ENCODE results near the gene CADPS2.

DNA sequence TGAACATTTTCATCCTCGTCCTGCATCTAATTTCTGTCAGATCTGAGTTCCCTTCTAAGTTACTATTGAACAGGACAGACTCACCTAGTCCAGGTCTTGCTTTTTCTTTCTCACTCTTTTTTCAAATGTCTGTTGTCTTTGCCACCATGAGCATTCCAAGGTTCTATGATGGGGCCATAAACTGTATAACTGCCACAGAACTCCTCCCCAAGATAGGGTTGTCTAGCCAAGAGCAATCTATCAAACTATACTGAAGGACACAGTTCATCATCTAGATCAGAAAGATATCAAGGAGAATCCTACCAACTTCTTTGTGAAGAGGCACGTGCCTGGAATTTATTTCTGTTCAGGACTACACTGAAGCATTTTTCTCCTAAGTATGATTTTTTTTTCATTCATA is 531.6 kb downstream of the CADPS2 start:
- TF ChIP-seq, protein P1, sequence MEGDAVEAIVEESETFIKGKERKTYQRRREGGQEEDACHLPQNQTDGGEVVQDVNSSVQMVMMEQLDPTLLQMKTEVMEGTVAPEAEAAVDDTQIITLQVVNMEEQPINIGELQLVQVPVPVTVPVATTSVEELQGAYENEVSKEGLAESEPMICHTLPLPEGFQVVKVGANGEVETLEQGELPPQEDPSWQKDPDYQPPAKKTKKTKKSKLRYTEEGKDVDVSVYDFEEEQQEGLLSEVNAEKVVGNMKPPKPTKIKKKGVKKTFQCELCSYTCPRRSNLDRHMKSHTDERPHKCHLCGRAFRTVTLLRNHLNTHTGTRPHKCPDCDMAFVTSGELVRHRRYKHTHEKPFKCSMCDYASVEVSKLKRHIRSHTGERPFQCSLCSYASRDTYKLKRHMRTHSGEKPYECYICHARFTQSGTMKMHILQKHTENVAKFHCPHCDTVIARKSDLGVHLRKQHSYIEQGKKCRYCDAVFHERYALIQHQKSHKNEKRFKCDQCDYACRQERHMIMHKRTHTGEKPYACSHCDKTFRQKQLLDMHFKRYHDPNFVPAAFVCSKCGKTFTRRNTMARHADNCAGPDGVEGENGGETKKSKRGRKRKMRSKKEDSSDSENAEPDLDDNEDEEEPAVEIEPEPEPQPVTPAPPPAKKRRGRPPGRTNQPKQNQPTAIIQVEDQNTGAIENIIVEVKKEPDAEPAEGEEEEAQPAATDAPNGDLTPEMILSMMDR (conservative IDR thresholded peaks at IDR 0.05 in 1 of 2, IDR thresholded peaks at IDR 0.05 in 1 of 2; ENCODE audit: extremely low read depth in 1 of 2, insufficient read depth in 1 of 2, low read depth in 1 of 2, low read length in 2 of 2): no peak
- no peak for TF ChIP-seq EZH2 (IDR thresholded peaks at IDR 0.05; ENCODE audit: borderline replicate concordance, low read length)
